RKO (cell line): Measurements from ENCODE around the gene SP140.
"Not testable (repeated sequence)": the region's sequence is repeated elsewhere in the genome, so short reads cannot be mapped to it uniquely, and the experiment has no call there.

Experiments
- DNase-seq: peaks from one replicate; pipeline ENCODE4 v3.0.0-alpha.2; 2016; ENCODE audit warnings: low spot score

The SP140 gene

DNA sequence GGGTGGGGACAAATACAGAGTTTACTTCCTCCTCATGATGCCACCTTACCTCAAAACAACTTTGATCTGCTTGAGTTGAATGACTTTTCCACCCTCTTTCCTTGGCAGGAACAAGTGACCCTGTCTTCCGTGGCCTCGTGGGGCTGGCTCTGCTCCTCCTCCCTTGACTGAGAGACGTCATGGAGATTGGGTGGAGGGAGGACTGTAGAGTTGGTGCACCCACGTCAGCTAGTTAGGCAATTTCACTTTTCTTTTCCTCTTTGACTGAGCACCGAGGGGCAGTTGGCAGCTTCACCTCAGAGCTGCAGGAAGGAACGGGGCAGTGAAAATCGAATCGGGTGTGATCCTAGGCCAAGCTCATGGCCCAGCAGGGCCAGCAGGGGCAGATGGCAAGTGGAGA, at the start of gene SP140:
Gene SP140 (plus strand): TSS at position 251 of the 400 bp plus-strand sequence. CDS start 109 bp downstream, at position 360.
- no peak for DNase-seq

DNA sequence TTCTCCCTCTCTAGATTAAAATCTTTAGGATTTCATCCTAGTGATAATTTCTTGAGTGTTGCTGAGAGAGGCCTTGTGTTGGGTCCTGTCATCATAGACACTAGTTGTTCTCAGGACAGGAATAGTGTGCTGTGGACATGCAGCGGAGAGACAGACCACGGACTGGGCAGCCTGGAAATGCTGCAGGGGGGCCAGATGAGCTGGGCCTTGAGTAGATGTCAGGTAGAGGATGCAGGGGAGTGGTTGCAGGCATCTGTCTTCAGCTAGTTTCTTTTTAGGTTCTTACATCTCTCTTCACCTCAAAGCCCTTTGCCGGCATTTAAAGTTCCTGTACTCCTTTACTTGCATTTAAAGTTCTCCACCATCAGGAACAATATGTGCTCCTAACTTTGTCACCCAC, 48.5 kb upstream of the SP140 start:
- no peak for DNase-seq

GRCh38 chr2:230178546-230179485, 46.7 kb upstream of the SP140 start:
- no peak for DNase-seq

DNA sequence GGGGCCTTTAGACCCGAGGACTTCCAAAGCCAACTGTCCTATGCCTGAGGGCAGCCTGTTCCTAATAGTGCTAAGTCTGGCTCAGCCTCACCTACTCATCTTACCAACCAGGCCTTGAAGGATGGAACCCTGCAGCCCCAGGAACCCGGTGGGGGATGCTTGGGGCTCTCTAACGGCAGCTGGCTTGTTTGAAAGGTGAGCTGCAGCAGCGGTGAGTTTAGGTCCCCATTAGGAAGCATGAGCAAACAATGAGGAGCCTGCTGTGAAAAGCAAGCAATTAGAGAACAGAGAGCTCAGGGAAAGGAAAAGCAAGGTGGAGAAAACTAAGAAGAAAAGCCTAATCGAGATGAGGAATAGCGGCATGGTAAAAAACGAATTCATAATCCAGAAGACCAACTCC, 45.6 kb upstream of the SP140 start:
- no peak for DNase-seq

GRCh38 chr2:230181195-230181594, 44.3 kb upstream of the SP140 start:
- no peak for DNase-seq

- no peak for DNase-seq
These were observed 40.6 kb upstream of the SP140 start for GRCh38 chr2:230184727-230185578.

DNA sequence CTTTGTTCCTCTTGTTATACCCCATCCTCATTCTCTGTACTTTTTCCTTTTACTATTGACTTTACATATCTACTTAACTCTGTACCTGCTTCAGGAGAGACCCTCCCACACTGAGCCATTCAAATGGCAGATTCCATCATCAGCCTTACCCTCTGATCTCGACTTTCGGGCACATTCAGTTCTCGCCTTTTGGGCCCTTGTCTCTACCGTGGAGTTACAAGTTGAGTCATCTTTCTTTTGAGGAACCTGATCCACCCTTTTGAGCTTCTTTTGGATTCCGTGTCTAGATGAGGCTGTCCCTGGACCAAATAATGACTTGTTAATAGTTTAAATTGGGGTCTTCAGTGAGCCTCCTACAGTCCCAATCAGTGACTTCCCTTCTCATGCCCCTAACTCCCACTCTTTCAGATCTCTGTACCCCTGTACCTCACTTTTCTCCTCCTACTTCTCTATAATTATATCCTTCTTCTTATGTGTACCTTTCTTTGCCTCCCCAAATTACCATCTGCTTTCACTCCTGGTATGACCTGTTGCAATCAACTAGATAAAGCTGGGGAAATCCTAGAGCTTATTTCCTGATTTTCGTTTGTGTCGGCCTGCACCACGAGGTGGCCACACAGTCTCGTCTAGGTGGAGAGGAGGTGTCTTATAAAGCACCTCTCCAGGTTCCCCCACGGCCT, 23.0 kb upstream of the SP140 start:
- DNase-seq = no peak

GRCh38 chr2:230203110-230203676, 22.3 kb upstream of the SP140 start:
- DNase-seq = no peak

DNA sequence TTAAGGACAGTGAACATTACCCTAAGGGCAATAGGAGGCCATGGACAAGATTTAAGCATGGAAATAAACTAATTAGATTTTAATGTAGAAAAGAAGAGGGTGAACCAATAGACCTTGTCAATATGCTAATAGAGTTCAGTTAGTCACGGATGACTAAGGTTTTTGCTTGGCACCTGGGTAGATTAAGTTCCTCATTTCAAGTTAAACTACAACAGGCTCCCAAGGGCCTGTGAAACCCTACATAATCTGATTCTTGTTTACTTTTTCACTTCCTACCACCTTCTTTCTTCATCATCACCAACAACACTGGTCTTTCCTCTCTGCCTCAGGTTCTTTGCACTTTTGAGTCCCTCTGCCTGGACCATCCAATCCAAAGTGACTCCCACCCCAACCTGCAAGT, 20.5 kb upstream of the SP140 start:
- no peak for DNase-seq

DNA sequence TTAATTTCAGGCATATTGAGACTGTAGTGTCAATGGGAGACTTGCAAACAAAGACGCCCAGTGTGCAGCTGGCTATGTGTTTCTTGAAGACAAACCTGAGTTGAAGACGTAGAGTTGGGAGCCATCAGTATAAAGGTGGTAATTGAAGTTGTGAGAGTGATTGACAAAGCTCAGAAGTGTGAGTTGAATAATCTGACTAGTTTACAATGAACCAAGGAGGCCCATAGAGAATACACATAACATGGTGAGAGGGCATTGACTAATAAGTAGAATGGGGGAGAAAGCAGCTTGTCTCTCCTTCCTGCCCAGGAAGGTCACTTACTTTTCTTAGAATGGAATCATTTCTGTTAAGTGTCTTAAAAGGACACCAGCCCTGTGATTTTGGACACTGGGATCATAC, 19.8 kb upstream of the SP140 start:
- DNase-seq = no peak

- no peak for DNase-seq
These were observed 17.0 kb upstream of the SP140 start for GRCh38 chr2:230208576-230208975.

GRCh38 chr2:230209422-230210051, 16.0 kb upstream of the SP140 start:
- no peak for DNase-seq

GRCh38 chr2:230216489-230216888, 9.0 kb upstream of the SP140 start:
- no peak for DNase-seq

- no peak for DNase-seq
These were observed 8.1 kb upstream of the SP140 start for GRCh38 chr2:230217424-230217823.

DNA sequence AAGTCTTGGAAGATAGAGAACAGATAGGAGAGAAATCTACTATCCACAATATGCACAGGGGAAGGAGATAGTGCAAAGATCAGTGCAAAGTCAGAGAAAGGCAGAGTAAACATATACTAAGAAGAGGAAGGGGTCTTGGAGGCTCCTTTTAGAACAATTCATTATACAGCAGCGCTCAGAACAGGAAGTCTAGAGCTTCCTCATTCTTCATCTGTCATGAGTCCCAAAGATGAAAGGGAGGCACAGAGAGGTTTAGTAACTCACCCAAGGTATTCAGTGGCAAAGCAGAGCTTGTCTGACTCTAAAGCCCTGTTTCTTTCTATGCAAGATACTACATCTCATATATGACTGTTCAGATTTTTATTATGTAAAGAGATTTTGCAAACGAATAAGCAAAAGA, 7.1 kb upstream of the SP140 start:
- DNase-seq = no peak

GRCh38 chr2:230219419-230220331, 5.9 kb upstream of the SP140 start, which contains the start of gene SP110:
Gene SP110, minus strand, starts transcription at chr2:230219984. Its CDS starts 3,057 bp downstream, at chr2:230216927.
- DNase-seq = peak; percentile 89

DNA sequence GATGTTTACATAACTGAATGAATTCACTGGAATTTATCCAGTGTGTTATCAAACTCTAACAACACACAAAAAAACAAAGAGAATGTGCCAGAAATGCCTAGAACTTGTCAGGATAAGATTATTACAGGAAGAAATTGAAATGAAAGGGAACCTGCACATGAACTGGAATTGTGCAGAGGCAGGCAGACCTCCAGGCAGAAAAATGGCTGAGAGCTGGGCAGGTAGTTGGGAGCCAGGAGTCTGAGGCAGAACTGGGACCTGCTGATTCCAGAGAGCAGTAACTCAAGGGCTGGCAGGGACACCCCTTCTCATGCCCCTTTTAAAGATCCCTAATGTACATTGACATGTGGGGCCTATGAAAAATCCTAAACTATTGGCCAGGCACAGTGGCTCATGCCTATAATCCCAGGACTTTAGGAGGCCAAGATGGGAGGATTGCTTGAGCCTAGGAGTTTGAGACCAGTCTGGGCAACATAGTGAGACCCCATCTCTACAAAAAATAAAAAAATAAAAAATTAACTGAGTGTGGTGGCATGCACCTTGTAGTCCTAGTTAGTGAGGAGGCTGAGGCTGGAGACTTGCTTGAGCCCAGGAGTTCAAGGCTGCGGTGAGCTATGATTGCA, 5.1 kb upstream of the SP140 start:
- no peak for DNase-seq

- no peak for DNase-seq
These were observed 4.0 kb upstream of the SP140 start for GRCh38 chr2:230221493-230221892.

DNA sequence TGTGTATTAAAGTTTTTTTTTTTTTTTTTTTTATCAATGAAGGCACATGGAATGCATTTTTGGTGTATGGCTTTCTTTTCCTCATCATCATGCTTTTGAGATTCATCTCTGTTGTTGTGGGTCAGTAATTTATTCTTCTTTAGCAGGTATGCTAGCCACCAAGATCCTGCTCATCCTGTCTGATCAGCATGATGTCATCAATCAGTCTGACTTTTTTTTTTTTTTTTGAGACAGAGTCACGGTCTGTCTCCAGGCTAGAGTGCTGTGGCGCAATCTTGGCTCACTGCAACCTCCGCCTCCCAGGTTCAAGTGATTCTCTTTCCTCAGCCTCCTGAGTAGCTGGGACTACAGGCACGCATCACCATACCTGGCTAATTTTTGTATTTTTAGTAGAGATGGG, 2.7 kb upstream of the SP140 start:
- not testable (repeated sequence) for DNase-seq

DNA sequence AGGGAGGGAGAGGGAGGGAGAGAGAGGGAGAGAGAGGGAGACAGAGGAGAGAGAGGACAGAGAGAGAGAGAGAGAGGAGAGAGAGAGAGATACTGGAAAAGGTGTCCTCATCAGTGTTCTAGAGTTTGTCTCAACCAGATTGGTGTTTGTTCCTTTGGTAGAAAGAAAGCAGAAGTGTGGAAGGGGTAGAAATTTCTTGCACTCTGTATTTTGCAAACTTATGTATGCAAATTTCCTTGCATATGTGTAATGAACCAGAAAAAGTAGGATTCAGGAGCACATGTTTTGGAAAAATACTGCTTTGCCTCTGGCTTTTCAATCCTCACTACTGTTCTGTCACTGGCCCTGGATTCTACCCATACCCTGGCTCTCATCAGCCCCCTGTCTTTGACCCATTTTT, 1.1 kb upstream of the SP140 start:
- DNase-seq = no peak
